Measurements from ENCODE around the gene PIGW. TPM values are rescaled to one million over a fixed set of nuclear protein-coding genes. Genes with fewer than 3 reads are reported as not detected.

PIGW gene, protein sequence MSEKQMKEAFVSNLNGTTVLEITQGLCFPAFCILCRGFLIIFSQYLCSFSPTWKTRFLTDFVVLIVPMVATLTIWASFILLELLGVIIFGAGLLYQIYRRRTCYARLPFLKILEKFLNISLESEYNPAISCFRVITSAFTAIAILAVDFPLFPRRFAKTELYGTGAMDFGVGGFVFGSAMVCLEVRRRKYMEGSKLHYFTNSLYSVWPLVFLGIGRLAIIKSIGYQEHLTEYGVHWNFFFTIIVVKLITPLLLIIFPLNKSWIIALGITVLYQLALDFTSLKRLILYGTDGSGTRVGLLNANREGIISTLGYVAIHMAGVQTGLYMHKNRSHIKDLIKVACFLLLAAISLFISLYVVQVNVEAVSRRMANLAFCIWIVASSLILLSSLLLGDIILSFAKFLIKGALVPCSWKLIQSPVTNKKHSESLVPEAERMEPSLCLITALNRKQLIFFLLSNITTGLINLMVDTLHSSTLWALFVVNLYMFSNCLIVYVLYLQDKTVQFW
- total RNA-seq: 5.0 TPM

DNA sequence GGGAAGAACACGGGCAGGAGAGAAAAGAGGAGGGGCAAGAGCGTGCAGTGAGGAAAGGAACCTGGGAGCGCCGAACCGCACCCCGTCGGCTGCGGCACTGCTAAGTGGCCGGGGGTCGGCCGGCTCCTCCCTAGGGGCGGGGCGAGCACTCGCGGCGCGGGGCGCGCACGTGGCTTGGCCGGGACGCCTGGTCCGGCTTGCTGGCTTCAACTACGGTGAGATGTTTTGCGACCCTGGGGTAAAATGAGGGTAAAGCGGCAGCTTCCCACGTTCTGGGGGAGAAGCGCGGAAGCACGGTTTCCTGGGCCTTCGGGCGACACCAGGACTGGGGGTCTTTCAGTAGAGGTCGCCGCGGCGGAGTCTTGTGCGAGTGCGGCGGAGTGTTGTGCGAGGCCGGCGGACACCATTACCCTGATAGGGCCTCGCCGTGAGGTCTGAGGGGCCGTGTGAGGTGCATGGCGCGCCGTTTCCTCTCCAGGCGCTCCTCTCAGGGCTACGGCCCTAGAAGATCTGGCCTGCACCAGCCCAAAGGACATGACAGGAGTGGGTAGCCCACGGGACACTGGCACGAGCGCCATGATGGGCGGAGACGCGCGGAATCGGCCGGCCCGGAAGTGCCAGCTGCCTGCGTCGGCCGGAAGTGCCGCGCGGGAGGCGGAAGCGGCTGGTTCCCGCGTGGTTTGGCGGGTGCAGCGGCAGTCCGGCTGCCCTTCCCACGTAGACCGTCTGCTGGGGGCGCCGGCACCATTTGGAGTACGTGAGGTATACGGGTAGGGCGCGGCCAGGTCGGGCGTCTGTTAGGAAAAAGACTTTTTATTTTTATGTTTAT is at the start of gene PIGW, which contains the start of gene MYO19:
TSS of gene PIGW (plus strand) at position 148 of the 829 bp plus-strand sequence. CDS start 2,115 bp downstream, outside the sequence.
TSS of gene MYO19 (minus strand) at position 29 of the 829 bp plus-strand sequence. CDS start 2,330 bp downstream, outside the sequence.

DNA sequence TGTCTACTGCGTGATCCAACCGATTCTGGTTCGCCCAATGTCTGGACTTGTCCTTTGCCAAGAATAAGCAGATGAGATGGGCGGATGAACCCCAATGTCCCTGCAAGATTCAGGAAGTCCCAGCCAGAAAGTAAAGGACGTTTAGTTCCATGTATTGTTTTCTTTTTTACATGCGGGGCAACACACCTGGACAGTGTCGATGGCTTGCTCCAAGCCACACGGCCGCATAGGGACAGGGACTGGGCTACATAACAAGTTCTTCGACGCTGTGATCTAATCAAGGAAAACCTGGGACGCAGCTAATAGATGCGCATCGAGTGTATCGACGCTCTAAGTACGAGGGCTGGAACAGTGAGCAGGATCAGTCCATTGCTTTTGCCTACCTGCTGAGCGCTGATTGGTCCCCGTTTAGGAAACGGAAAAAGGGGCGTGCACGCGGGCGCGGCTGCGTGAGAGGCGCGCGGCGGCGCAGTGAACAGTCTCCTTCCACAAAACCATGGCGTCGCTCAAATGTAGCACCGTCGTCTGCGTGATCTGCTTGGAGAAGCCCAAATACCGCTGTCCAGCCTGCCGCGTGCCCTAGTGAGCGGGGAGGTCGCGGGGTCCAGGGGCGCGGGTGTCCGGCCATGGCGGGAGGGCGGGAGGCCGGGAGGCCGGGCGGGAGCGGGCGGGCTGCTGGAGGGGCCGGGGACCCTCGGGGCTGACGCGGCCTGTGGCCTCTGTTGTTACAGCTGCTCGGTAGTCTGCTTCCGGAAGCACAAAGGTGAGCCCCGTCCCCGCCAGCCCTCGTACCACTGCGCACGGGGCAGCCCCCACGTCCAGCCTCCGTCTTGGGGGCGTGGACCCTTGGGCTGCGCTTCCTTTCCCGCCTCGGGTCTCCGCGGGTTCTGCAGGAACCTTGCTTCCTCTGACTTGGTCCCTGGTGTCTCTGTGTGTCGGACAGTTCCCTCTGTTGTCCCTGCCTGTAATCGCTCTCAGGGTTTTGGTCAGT is 48.3 kb upstream of the PIGW start, which contains the start of gene ZNHIT3:
TSS of gene ZNHIT3 (plus strand) at position 478 of the 991 bp plus-strand sequence. CDS start at position 497, 19 bp downstream.

DNA sequence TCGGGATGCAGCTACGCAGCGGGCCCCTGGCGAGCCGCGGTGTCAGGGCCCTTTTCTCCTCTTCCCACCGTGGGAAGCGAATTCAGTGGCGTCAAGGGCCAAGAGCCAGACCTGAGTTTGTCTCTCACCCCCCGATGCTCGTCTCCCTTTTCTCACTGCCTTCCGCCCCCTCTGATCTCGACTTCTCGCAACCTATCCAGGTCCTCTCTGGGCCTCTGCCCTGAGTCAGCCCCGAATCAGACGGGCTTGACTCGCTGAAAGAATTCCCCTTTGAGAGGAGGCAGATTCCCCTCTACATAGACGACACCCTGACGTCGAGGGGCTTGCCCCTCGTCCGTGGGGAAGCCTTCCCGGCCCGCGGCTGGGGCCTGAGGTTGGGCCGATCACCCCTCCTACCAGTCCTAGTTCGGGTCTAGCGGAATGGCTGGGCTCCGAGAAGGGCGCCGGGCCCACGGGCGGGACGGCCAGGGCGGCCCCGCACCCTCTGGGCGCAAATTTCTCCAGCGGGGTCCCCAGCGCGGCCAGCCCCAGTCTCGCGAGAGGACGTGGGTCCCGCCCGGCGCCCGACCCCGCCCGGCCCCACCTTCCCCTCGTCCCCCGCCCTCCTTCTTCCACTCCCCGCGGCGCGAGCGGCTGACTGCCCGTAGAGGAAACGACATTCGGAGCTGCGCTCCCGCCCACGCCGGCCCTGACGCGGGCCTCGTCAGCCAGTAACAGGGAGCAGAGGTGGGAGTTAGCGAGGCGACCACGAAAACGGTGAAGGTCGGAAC is 9.7 kb downstream of the PIGW start, which contains the start of gene GGNBP2:
TSS of gene GGNBP2 (plus strand) at position 613 of the 770 bp plus-strand sequence. CDS start 806 bp downstream, outside the sequence.

Small RNA genes within 50 kb of the gene (small RNA-seq; reads per million reads assigned to genes)
- not detected for gene RNA5SP439 (ENCODE audit: low replicate concordance)

Other genes with a start within 250 kb of the PIGW start
- not detected for gene TBC1D3G, start 211.1 kb upstream of the PIGW start, total RNA-seq
- gene TBC1D3H, start 146.6 kb upstream of the PIGW start, total RNA-seq: not detected
- gene ZNHIT3, start 48.3 kb upstream of the PIGW start, total RNA-seq: 39.4 TPM
- gene MYO19, start 119 bp upstream of the PIGW start, total RNA-seq: 64.5 TPM
- gene GGNBP2, start 9.9 kb downstream of the PIGW start, total RNA-seq: 95.8 TPM
- 8.1 TPM for gene DHRS11, start 56.9 kb downstream of the PIGW start, total RNA-seq
- 3.1 TPM for gene MRM1, start 66.6 kb downstream of the PIGW start, total RNA-seq